22Rv1 (cell line): Measurements from ENCODE around the gene TMEM150B.

Experiments used
- ZFX ChIP-seq: fragments of 450-650 bp; IDR thresholded peaks from 2 replicates; pipeline ENCODE4 v1.6.1; 2017; ENCODE audit warnings: antibody characterized with exemption, borderline replicate concordance
- TF ChIP-seq, protein P1 (sequence below): fragments of 450-650 bp; IDR thresholded peaks from 2 replicates; pipeline ENCODE4 v1.5.1; 2017; ENCODE audit warnings: mild to moderate bottlenecking

- TF ChIP-seq, protein P1, sequence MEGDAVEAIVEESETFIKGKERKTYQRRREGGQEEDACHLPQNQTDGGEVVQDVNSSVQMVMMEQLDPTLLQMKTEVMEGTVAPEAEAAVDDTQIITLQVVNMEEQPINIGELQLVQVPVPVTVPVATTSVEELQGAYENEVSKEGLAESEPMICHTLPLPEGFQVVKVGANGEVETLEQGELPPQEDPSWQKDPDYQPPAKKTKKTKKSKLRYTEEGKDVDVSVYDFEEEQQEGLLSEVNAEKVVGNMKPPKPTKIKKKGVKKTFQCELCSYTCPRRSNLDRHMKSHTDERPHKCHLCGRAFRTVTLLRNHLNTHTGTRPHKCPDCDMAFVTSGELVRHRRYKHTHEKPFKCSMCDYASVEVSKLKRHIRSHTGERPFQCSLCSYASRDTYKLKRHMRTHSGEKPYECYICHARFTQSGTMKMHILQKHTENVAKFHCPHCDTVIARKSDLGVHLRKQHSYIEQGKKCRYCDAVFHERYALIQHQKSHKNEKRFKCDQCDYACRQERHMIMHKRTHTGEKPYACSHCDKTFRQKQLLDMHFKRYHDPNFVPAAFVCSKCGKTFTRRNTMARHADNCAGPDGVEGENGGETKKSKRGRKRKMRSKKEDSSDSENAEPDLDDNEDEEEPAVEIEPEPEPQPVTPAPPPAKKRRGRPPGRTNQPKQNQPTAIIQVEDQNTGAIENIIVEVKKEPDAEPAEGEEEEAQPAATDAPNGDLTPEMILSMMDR = no peak
- no peak for TF ChIP-seq ZFX
Measured at GRCh38 chr19:55353356-55353802, 28.2 kb upstream of the TMEM150B start.
